SK-N-MC (cell line): ENCODE measurements around the gene B3GNT2.

Experiments used
- DNase-seq: peaks from one replicate; pipeline ENCODE4 v3.0.0-alpha.2; 2011; ENCODE audit warnings: low read depth, low spot score
- H3K27ac ChIP-seq: fragments of 200-600 bp; sonication (generic); 2 replicates; pipeline ENCODE4 v1.5.1; 2016; ENCODE audit warnings: mixed run types
- H3K36me3 ChIP-seq: fragments of 200-600 bp; sonication (generic); 2 replicates; pipeline ENCODE4 v1.6.1; 2017; ENCODE audit warnings: antibody characterized with exemption, low read length, mixed read lengths; ENCODE audit not compliant: insufficient read depth
- H3K4me3 ChIP-seq: fragments of 200-600 bp; sonication (generic); 2 replicates; pipeline ENCODE4 v1.5.1; 2016
- H3K9ac ChIP-seq: fragments of 200-600 bp; sonication (generic); 2 replicates; pipeline ENCODE4 v1.8.0; 2017; ENCODE audit warnings: mixed run types, mixed read lengths; ENCODE audit not compliant: insufficient read length
- H3K9me3 ChIP-seq: fragments of 200-600 bp; sonication (generic); 2 replicates; pipeline ENCODE4 v1.6.1; 2017; ENCODE audit warnings: low read depth, mild to moderate bottlenecking, antibody characterized with exemption, low read length, moderate library complexity, mixed read lengths
- EZH2 ChIP-seq: fragments of 200-600 bp; sonication (generic); IDR thresholded peaks from one replicate; pipeline ENCODE4 v1.6.1; 2017; ENCODE audit warnings: antibody characterized with exemption
- FOXP2 ChIP-seq: optimal IDR thresholded peaks from 2 replicates; pipeline ENCODE3; 2011; ENCODE audit warnings: mild to moderate bottlenecking, moderate library complexity; ENCODE audit not compliant: insufficient read depth; ENCODE audit errors: extremely low read length, control extremely low read depth
- POLR2AphosphoS5 ChIP-seq: IDR thresholded peaks from 2 replicates; pipeline ENCODE4 v1.6.1; 2012; ENCODE audit warnings: mild to moderate bottlenecking, low read depth, low read length, borderline replicate concordance

B3GNT2 gene

GRCh38 chr2:62207491-62207890 lies 11.6 kb downstream of the B3GNT2 start:
- Histone ChIP-seq H3K9me3 (no peaks in the 10 kb centered on the region), H3K36me3 (no peaks in the 10 kb centered on the region), H3K27ac (no peak overlapping the region), H3K4me3 (no peak overlapping the region), H3K9ac (no peak overlapping the region)
- DNase-seq, result no peak
- TF ChIP-seq EZH2, result no peak
- no peak for TF ChIP-seq POLR2AphosphoS5
- no peak for TF ChIP-seq FOXP2

DNA sequence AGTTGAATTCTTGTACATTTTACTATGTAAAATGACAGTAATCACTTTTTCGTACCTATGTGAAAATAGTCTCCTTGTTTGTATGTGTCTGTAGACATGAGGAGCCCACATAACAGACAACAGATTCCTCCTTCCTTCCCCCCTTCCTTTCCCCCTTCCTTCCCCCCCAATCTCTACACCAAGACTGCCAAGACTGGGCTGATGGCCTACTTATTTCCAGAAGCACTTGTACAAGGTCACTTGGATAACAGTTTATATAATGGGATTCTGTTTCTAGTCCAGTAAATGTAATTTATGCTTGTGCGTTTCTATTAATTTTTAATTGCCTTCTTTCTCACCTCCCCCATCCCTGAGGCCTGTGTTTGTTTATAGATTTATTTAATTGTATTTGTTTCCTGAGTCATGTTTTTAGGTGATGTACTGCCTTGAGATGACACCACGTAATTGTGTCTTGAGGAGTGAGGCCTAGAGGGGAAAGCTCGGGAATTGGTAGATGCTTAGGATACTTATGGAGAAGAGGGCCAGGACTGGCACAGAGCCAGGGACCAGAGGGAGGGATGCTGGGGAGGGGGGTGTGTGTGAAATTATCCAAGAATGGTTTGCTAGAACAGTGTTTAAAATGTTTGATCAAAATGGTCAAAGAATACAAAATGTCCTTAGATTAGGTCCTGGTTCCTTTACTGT lies 12.3 kb downstream of the B3GNT2 start:
- no peak overlapping the region for H3K4me3 ChIP-seq
- DNase-seq, result no peak
- H3K9me3 ChIP-seq, result no peaks in the 10 kb centered on the region
- H3K36me3 ChIP-seq, result no peaks in the 10 kb centered on the region
- TF ChIP-seq FOXP2 (no peak), EZH2 (no peak), POLR2AphosphoS5 (no peak)
- H3K27ac ChIP-seq, result no peak overlapping the region
- H3K9ac ChIP-seq, result no peak overlapping the region

DNA sequence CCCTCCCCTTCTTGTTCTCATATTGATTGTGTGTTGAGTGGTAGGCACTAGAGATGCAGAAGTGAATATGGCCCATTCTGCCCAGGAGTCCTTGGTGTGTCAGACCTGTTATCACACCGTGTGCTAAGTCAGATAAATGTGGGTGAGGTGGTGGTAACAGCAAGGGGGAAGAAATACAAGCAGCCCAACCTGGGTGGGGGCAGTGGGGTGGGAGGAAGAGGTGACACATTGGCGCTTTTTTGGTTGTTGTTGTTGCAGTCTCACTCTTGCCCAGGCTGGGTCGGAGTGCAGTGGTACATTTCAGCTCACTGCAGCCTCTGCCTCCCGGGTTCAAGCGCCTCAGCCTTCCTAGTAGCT lies 12.8 kb downstream of the B3GNT2 start:
- no peak overlapping the region for H3K9ac ChIP-seq

GRCh38 chr2:62209427-62209991 lies 13.6 kb downstream of the B3GNT2 start:
- no peaks in the 10 kb centered on the region for H3K9me3 ChIP-seq
- H3K4me3 ChIP-seq, result no peak overlapping the region
- H3K27ac ChIP-seq, result no peak overlapping the region
- no peak overlapping the region for H3K9ac ChIP-seq
- TF ChIP-seq POLR2AphosphoS5 (no peak), EZH2 (no peak)
- no peaks in the 10 kb centered on the region for H3K36me3 ChIP-seq
- no peak for DNase-seq

More for the DNA sequence above, 12.8 kb downstream of the B3GNT2 start:
- Histone ChIP-seq H3K4me3 (no peak overlapping the region), H3K9me3 (no peaks in the 10 kb centered on the region), H3K36me3 (no peaks in the 10 kb centered on the region), H3K27ac (no peak overlapping the region)
- TF ChIP-seq FOXP2 (no peak), POLR2AphosphoS5 (no peak), EZH2 (no peak)
- DNase-seq, result no peak

DNA sequence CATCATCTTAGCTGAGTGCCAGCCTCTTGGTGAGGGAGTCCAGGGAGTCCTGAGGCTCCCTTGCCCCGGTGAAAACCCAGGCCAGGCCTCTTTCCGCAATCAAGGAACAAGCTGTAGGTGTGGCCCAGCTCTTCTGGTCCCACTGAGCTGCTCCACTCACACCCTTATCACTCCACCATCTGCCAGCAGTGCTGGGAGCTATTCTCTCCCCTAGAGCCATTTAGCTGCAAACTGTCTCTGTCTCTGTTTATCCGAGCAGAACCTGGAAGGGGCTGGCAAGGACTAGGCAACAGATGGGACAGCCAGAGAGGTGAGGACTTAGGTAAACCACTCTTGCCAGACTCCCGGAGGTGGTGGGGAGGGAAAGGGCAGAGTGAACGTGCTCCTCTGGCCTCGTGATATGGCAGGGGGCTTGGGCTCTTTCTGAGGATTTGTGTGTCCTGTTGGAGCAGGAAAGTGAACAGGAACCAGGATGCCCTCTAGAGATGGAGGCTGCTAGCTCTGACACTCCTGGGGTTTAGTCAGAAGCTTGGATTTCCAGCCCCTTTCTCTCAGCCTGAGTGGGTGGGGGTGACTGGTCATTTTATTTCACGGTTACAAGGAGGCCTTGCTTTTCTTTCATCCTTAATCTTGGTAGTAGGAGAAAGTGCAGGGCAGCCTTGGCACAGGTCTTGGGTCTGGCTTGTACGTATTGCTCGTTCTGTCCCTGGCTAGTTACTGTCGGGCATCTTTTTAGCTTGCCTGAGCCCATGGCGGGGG lies 19.6 kb downstream of the B3GNT2 start:
- Histone ChIP-seq H3K27ac (no peak overlapping the region), H3K9ac (no peak overlapping the region), H3K9me3 (no peaks in the 10 kb centered on the region; the same call in 1 of the 2 replicates), H3K36me3 (no peaks in the 10 kb centered on the region), H3K4me3 (no peak overlapping the region)
- TF ChIP-seq FOXP2 (no peak), POLR2AphosphoS5 (no peak), EZH2 (no peak)
- no peak for DNase-seq

GRCh38 chr2:62216113-62216512 lies 20.2 kb downstream of the B3GNT2 start:
- Histone ChIP-seq H3K36me3 (no peaks in the 10 kb centered on the region), H3K9ac (no peak overlapping the region), H3K4me3 (no peak overlapping the region), H3K27ac (no peak overlapping the region), H3K9me3 (no peaks in the 10 kb centered on the region; the same call in 1 of the 2 replicates)
- TF ChIP-seq POLR2AphosphoS5 (no peak), EZH2 (no peak), FOXP2 (no peak)
- no peak for DNase-seq

GRCh38 chr2:62216616-62217015 lies 20.7 kb downstream of the B3GNT2 start:
- Histone ChIP-seq H3K4me3 (no peak overlapping the region), H3K9me3 (no peaks in the 10 kb centered on the region; the same call in 1 of the 2 replicates), H3K9ac (no peak overlapping the region), H3K27ac (no peak overlapping the region), H3K36me3 (no peaks in the 10 kb centered on the region)
- TF ChIP-seq POLR2AphosphoS5 (no peak), FOXP2 (no peak), EZH2 (no peak)
- DNase-seq, result no peak

GRCh38 chr2:62217421-62217820 lies 21.5 kb downstream of the B3GNT2 start:
- Histone ChIP-seq H3K9ac (no peak overlapping the region), H3K9me3 (no peaks in the 10 kb centered on the region; the same call in 1 of the 2 replicates), H3K27ac (no peak overlapping the region), H3K36me3 (peaks cover 3% of the 10 kb centered on the region; the same call in 1 of the 2 replicates), H3K4me3 (no peak overlapping the region)
- no peak for TF ChIP-seq EZH2
- no peak for TF ChIP-seq FOXP2
- no peak for TF ChIP-seq POLR2AphosphoS5
- DNase-seq, result no peak
